HL-60/S4 treated with retinoic acid at 250 ng/mL for 4 days and 3 days (cell line): Measurements from ENCODE around the gene PCSK5.

Experiments used
- in situ Hi-C: fragments of 300-500 bp; cut with MboI; formaldehyde crosslinking; loops from 2 replicates; pipeline ENCODE4 v1.7.0; 2022; ENCODE audit warnings: low sequenced_read_pairs

PCSK5 gene

DNA sequence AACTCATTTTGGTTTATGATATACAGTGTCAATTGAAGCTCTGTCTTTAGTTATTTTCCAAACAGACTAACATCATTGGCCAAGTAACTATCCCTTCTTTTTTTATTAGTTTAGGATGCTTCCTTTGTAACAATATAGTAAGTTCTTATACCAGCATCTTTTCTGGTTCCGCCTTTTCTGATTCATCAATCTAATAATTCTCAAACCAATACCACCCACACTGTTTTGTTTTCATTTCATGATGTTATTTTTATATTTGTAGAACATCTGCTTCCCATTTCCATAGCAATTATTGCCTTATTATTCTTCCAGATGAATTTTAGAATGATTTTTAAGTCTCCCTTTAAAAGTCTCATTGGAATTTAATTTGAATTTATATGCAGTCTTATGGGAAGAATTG is 285.7 kb downstream of the PCSK5 start:
- in situ Hi-C loops = no loop called here

DNA sequence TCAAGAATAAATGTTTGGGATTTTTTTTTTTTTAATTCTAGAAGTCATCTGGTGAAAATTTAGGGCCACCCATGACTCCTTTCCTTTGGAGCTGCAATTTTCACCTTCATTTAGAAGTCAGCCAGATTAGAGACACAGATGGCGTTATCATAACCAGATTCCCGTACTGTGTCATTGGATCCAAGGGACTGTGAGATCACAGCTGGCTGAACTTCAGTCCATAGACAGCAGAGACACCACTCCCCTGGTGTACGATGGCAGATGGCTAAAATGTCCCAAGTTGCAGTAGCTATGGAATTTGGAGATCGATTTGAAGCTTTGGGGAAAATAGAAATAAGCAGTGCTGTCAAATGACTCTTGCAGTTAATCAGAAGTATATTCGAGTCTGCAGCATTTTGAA is 287.5 kb downstream of the PCSK5 start:
- in situ Hi-C loops = no loop called here

DNA sequence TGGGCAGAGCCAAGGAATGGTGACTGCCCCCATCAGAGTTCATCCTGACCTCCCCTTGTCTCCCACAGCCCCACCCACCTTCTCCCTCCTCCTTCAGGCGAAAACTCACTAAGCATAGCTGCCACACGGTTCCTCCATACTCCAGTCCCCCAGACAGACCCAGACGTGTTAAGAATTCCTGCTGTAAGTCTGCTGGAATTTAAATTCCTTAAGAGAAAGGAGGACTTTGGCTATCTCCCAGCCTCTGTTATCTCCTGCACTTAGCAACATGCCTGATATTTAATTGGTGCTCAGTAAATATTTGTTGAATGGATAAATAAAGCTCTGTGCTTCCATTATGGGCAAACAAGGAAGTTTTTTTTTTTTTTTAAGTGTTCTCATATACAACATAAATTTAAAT is 290.1 kb downstream of the PCSK5 start:
- in situ Hi-C loops = no loop called here

DNA sequence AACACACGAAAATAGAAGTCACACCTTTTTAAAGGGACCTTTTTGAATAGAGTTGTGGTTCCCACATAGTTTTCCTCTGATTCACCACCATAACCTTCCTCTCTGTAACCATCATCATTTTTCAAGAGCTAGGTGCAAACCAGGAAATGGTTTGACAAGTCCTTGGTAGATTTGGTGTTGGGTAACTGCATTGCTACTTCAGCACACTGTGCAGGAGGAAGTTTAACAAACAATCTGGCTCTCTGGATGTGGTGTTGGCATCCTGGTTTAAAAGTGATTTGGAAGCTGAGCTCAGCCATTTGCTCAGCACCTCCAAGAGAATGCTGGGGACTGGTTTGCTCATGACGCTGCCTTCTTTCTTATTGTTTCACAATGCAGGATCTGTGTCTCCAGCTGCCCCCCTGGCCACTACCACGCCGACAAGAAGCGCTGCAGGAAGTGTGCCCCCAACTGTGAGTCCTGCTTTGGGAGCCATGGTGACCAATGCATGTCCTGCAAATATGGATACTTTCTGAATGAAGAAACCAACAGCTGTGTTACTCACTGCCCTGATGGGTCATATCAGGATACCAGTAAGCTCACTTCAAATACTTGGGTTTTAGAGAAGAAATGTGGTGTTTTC is 290.7 kb downstream of the PCSK5 start:
- in situ Hi-C loops = no loop called here

DNA sequence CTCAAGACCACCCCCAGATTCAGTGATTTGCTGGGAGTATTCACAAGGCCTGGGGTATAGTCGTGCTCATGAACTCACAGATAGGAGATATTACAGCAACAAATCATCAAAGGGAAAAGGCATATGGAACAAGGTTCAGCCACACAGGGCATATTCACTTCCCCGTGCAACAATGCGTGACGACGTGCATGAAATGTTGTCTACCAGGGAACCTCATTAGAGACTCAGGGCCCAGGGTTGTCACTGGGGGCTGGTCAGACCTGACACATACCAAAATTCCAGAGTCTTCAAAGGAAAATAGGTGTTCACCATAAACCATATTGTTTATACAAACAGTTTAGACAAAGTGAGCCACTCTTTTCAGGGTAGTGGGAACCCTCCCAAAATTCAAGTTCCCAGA is 291.3 kb downstream of the PCSK5 start:
- in situ Hi-C loops = no loop called here

DNA sequence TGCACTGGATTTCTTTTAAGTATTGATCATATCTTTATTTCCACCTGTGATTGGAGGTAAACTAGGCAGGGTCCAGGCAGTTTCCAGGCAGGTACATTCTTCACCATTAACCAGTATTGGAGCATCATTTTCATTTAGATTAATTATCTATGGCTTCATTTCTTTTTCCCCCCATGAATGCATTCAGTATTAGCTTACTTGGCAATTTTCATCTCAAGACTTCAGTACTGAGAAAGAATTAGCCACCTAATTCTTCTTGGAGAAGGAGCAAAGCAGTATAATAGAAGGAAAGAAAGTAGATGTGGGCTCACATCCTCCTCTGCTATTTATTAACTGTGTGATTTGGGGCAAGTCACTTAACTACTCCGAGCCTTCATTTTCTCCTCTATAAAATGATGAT is 295.0 kb downstream of the PCSK5 start:
- in situ Hi-C loops = no loop called here

DNA sequence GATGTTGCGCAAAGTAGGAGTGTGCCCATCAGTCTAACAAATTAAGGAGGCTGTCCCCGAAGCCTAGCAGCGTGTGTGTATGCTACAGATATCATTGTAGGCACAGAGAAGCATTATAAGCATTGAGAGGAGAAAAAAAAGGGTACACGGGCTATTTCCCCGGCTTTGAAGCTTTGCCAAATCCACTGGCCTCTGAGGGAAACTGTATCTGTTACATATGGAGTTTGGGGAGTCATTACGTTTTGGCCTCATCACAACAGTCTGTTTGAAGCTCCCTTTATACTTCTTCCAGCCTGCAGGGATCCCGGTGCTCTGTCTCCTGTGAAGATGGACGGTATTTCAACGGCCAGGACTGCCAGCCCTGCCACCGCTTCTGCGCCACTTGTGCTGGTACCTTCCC is 297.8 kb downstream of the PCSK5 start:
- in situ Hi-C loops = no loop called here

DNA sequence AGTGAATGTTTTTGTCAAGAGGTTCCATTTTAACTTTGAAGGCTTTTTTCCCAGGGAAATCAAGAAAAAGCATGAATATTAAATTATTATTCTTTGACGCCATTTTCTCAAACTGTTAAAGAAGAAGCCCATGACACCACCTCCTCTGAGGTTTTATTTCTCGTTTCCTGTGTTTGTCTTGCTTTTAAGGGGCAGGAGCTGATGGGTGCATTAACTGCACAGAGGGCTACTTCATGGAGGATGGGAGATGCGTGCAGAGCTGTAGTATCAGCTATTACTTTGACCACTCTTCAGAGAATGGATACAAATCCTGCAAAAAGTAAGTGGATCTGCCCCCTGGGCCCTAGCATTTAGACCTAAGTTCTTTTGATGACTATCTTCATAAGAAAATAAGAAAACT is 298.4 kb downstream of the PCSK5 start:
- in situ Hi-C loops = no loop called here

DNA sequence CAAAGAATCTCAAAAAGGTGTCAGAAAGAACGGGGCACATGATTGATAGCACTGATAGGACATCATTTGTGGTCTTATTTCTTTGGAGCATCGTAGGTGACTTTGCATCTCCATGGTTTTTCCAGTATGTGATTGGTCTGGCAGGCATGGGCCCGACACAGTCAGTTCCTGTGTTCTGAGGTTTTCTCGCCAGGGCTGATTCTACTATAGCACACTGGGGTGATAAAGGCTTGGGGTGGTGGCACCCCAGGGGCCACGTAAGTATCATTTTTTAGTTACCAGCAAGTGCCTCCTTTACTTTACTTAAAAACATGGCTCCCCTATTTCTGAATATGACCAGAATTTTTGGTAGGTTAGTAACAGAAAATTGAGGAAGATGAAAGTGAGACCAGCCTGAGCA is 301.0 kb downstream of the PCSK5 start:
- in situ Hi-C loops = no loop called here

DNA sequence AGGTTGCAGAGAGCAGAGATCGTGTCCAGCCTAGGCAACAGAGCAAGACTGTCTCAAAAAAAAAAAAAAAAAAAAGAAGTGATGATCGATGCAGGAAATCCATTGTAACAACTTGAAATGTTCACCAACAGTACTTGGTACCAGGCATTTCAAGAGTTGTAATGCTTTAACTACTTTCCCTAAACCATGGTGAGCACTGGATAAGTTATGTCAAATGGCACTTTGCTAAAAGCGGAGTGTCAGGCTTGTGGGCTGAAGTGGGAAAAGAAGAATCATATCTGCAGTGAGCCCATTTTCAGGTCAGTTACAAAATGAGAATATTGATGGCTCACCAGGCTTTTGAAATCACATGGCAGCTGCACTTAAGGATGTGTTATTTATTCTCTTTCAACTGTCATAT is 301.5 kb downstream of the PCSK5 start:
- in situ Hi-C loops = no loop called here

DNA sequence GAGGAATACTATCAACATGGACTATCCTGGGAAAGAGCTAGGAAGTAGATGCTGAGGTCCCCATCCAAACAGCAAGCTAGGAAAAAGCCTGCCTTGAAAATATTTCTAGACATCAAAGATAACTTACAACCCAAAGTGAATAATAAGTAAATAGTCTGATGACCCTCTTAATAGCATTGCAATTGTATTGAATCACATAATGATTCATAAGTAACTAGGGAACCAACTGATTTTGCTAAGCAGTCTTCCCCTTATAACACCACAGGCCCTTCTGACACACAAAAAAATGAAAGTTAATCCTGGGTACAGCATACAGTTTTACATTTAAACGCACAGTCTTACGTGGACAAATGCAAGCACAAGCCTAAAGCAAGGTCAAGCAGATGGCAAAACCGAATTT is 304.4 kb downstream of the PCSK5 start:
- in situ Hi-C loops = no loop called here

DNA sequence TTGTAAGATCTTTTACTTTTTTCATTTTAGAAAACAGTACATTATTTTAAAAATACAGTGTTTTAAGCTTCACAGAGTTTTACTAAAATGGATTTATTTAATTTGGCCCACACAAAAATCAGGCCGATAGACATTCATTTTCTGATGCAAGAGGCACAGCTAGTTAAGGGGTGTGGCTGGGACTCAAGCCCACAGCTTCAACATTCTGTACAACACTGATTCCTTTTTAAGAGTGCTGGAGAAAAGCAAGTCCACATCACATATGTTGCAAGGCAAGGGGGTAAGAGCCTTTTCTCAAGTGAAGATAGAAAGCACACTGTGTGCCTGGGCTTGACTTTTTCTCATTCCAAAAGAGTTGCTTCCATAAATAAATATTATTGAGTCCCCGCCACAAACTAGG is 307.9 kb downstream of the PCSK5 start:
- in situ Hi-C loops = no loop called here

DNA sequence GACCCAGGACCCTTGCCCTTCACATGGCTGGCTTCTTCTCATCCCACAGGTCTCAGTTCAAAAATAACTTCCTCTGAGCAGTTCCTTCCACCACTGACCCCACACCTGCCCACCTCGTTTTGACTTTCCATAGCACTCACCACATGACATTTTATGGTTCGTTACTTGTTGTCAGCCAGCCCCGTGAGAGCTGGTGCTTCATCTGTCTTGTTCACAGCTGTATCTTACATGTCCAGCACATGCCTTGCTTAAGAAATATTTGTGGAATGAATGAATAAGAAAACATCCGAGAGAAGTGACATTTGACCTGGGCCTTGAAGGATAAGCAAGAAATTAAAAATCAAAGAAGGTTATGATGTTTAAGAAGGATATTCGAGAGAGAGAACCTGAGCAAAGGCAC is 309.8 kb downstream of the PCSK5 start:
- in situ Hi-C loops = no loop called here

DNA sequence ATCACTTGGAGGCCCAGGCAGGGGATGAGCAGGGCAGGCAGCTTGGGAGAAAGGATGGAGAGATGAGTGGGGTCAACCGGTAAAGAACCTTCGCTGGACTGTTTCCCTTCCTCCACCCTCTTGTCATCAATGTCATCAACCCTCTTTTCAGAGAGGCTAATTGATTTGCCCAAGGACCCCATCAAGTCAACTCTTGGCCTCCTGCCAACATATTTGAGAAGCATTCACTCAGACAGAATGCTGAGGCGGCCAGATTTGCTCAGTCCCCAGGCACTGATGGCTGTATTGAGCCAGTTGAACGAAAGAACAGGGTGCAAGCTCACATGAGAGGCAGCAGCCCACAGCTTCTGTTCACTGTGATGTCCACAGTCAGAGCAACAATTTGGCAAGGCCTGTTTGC is 310.3 kb downstream of the PCSK5 start:
- in situ Hi-C loops = no loop called here

DNA sequence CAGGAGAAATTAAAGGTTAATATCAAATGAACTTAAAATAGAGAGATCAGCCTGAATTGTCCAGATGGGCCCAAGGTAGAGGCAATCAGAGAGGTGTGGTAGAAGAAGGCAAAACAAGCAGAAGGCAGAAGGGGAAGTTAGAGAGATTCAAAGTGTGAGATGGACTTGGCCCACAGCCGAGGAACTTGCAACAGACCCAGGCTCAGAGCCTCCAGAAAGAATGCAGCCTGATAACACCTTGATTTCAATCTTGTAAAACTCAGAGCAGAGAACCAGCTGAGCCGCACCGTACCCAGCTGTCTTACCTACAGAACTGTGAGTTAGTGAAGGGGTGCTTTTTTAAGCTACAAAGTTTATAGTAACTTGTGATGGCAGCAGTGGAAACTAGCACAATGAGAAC is 312.9 kb downstream of the PCSK5 start:
- in situ Hi-C loops = no loop called here

DNA sequence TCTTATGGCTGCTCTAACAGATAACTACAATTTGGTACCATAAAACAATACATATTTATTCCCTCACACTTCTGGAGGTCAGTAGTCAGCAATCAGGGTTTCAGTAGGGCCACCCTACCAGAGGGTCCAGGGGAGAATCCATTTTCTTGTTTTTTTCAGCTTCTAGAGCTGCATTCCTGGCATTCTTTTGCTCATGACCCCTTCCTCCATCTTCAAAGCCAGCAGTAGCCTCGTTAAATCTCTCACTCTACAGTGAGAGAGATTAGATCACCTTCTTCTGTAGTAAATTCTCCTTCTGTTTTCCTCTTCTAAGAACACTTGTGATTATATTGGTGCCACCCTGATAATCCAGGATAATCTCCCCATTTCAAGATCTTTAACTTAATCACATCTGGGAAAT is 316.3 kb downstream of the PCSK5 start:
- in situ Hi-C loops = no loop called here

DNA sequence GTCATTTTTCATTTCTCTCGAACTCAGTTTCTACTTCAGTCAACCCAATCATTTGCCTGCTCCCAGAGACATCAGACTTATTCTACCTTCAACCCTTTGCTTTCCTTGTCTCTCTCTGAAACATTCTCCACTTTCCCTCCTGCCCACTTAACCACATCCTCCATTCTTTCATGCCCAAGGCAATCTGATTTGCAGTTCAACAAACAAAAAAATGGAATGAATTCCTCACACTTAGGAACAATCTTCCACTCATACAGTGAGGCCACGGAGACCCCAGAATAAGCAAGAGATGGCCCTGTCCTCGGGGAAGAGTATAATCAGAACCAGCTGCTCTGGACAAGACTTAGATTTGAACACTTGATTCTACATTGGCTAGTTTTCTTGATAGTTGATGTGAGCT is 323.3 kb downstream of the PCSK5 start:
- in situ Hi-C loops = no loop called here

DNA sequence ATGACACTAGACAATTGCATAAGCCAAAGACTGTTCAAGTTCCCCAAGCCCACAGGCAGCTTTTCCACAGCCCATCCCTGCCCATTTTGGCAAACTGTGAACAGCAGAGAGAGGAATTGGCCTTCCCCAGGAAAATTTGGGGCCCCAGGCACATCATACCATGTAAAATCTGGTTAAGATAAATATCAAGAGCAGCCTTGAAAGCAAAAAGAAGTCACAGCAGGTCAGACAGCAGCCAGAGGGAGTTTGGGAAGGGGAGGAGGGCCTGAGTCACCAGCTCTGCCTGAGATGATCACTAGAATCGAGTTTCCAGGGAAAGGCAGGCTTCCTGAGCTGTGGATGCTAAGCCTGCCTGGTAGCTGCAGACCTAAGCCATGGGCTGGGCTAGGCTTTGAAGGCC is 324.6 kb downstream of the PCSK5 start:
- in situ Hi-C loops = no loop called here

DNA sequence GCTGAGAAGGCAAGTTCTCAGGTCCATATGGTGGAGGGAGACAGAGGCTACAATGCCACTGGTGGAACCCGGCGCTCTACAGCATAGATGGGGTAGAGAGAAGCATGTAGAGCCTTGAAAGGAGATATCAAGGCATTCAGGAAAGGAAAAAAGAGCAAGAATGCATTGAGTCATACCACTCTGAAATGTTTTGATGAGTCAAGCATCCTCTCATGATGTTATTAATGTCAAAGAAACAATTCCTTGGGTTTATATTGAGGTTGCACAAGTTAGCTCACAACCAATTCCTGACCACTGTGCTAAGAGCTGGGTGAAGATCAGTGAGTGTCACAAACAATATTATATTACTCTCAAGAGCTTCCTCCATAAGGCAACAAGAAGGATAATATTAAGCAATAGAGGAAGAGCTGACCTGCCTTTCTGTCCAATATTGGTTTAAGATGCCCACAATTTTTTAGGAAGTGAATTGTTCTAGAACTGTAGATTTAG is 325.7 kb downstream of the PCSK5 start:
- in situ Hi-C loops = no loop called here

DNA sequence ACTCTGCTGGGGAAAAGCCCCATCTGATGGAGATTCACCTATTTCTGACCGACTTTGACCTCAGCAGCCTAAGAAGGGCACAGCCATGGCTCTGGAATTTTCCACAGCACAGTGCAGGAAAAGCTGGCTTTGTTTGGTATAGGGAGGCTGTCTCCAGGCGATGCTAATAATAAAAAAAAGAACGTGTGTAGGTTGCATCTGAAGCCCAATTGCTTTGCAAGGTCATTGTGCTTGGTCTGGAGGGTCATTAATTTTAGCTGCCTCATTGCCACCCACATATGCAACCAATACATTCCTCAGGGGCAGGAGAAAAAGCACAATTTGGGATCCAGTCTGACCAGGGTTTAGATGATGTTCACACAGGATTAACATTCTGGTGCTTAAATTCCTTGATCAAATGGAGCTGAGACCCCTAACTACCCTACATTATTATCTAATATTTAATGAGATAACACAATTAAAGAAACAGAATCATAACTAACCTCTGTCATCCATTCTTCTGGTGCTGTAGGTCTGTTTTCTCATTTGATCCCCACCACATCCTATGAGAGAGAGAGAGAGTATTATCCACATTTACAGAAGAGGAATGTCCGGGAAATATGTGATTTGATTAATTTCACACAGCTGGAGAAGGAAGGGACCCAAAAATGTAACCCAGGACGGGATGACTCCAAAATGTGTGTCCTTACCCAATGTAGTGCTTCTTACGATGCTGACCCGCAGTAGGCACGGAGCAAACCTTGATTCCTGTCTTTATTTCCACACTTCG is 327.8 kb downstream of the PCSK5 start:
- in situ Hi-C loops = no loop called here

DNA sequence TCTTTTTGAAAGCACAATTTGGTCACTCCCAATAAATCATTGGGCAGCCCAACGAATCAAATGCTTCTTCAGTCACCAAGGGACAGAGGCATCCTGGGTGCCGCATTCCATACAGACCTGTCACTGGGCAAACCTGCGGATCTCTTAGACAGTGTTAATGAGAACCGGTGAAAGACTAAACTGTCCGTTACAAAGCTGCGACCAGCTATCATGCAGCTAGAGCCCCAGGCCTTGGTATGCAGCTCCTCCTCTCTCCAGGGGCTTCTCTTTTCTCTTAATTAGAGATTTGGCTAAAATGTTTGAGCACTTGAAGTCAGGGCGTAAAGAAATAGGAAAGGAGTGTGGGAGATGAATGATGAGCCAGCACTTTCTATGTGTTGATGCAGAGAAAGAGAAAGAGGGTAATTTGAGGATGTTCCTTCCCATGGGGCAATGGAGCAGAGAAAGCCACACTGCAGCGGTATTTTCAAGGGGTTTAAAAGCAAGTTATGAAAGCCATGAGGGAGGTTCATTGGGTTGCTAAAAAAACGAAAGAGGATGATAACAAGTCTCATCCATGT is 328.5 kb downstream of the PCSK5 start:
- in situ Hi-C loops = no loop called here

DNA sequence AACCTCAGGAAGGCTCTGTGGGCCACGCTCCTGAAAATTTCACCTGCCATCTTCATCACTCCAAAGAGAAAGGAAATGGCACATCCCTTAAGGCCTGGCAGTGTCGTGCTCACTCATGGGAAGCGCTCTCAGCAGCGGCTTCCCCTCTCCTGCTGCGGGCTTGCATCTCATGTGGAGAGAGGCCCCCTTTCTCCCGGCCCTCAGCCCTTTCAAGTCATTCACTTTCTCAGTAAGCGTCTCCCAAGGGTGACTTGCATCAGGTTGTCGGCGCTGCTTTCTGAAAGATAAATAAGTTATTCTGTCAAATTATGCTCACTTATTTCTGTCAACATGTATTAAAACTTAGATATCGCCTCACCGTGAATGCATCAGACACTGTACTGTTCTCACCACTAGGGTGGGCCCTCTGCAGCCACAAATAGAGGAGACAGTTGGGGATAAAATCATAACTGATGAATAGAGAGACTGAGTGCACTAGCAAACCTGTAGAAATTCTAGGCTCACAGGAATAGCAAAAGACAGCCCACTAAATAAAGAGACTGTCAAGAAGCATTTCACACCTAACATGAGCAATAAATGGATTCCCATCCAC is 329.2 kb downstream of the PCSK5 start:
- in situ Hi-C loops = no loop called here
